HG02981 (cell line): ENCODE measurements around the gene MAGEB3.

ENCODE experiments used
- ATAC-seq: cut with Tn5 transposase; IDR thresholded peaks from one replicate; pipeline ENCODE4 v1.9.1; 2021; ENCODE audit warnings: mild to moderate bottlenecking, moderate library complexity; ENCODE audit not compliant: unreplicated experiment

MAGEB3 gene

DNA sequence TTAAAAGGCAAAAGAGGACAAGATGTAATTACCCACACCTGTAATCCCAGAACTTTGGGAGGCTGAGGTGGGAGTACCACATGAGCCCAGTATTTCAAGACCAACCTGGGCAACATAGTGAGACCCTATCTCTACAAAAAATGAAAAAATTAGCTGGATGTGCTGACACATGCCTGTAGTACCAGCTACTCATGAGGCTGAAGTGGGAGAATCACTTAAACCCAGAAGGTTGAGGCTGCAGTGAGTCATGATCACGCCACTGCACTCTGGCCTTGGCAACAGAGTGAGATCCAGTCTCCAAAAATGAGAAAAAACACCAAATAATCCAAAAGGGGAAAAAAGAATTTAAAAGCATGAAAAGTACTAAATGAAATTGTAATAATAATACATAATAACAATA is 47.9 kb downstream of the MAGEB3 start:
- ATAC-seq = no peak

DNA sequence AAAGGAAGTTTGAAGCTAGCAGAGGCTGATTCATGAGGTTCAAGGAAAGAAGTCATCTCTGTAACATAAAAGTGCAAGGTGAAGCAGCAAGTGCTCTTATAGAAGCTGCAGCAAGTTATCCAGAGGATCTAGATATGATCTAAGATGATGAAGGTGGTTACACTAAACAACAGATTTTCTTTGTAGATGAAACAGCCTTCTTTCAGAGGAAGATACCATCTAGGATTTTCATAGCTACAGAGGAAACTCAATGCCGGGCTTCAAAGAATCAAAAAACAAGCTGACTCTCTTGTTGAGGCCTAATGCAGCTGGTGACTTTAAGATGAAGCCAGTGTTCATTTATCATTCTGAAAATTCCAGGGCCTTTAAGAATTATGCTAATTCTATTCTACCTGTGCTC is 50.0 kb downstream of the MAGEB3 start:
- ATAC-seq = no peak

DNA sequence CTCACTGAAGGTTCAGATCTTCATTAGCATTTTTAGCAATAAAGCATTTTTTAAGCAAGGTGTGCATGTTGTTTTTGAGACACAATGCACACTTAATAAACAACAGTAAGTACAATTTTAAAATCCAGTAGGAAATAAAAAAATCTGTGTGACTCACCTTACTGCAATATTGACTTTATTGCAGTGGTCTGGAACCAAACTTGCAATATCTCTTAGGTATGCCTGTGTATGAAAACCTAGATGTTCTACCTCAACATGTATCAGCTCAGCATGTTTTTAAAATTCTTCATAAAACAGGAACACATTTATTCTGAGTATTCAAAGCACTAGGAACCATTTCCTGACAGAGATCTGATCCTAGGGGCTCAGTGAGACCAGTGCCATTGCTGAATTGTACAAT is 52.1 kb downstream of the MAGEB3 start:
- no peak for ATAC-seq

DNA sequence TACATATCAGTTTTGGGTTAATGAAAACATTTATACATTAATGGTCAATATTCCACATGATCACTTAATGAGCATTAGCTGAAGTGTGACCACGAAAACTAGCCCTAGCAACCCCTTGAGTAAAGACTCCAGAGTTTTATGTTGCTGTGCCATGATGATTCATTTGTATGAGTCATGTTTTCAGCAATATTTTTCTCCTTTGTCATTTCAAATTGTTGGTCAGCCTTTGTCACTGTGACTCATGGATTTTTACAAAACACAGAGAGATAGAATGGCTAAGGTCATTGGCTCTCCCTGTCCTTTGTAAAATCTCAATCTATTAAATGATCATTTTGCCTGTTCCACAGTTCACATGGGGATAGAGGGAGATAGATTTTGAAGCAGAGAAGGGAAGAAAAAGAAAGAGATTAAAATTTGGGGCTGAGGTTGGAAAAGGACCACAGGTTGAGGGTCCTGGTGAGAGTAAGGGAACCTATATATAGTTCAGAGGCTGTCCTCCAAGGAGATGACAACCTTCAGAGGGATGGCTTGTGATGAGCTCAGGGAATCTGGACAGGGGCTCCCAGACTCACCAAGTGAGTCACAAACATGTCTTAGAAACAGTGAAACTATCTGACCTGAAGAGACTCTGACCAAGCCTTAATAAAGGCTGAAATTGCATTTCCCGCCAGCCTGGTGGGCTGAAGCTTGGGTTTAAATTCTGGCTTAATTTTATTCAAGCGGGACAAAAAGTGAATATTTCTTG is 53.2 kb downstream of the MAGEB3 start:
- ATAC-seq = no peak
